ENCODE data around the gene SUPT7L.
"Not testable (repeated sequence)": the region's sequence is repeated elsewhere in the genome, so short reads cannot be mapped to it uniquely, and the experiment has no call there.

The SUPT7L gene

GRCh38 chr2:27636766-27637165 lies 26.6 kb downstream of the SUPT7L start:
- DNase-seq: no peak

- DNase-seq: no peak
These were observed 29.1 kb downstream of the SUPT7L start for GRCh38 chr2:27634291-27634690.

GRCh38 chr2:27630257-27630656 lies 33.2 kb downstream of the SUPT7L start:
- not testable (repeated sequence) for DNase-seq

GRCh38 chr2:27628767-27629709 lies 34.4 kb downstream of the SUPT7L start, which contains the start of the genes CCDC121 and GPN1:
Gene CCDC121 (minus strand): TSS chr2:27629012. CDS start chr2:27627799, 1,213 bp downstream.
Gene GPN1 (plus strand): TSS chr2:27629050. CDS start chr2:27629059, 9 bp downstream.
- DNase-seq: peak; percentile 83

GRCh38 chr2:27627963-27628766 lies 35.2 kb downstream of the SUPT7L start:
- DNase-seq: no peak

- not testable (repeated sequence) for DNase-seq
These were observed 36.5 kb downstream of the SUPT7L start for GRCh38 chr2:27626921-27627320.

GRCh38 chr2:27626323-27626722 lies 37.1 kb downstream of the SUPT7L start:
- DNase-seq: not testable (repeated sequence)

- DNase-seq: no peak
These were observed 38.5 kb downstream of the SUPT7L start for GRCh38 chr2:27624943-27625342.

GRCh38 chr2:27622921-27623384 lies 40.5 kb downstream of the SUPT7L start:
- DNase-seq: no peak

- no peak for DNase-seq
These were observed 41.9 kb downstream of the SUPT7L start for GRCh38 chr2:27621524-27621923.

- DNase-seq: no peak
These were observed 48.1 kb downstream of the SUPT7L start for GRCh38 chr2:27615316-27615715.

GRCh38 chr2:27613985-27614384 lies 49.4 kb downstream of the SUPT7L start:
- no peak for DNase-seq

- DNase-seq: no peak
These were observed 56.8 kb downstream of the SUPT7L start for GRCh38 chr2:27606611-27607010.

Data from activated gamma-delta T cell (primary cell).